SKM-1 (cell line): Measurements from ENCODE around the gene PIAS1.
"Not testable (repeated sequence)": the region's sequence is repeated elsewhere in the genome, so short reads cannot be mapped to it uniquely, and the experiment has no call there.

Experiments
- DNase-seq: peaks from one replicate; lab custom pipeline; 2025; ENCODE audit not compliant: unreplicated experiment; lab: John Stamatoyannopoulos, UW

The PIAS1 gene

GRCh38 chr15:68053701-68054627, at the start of gene PIAS1:
Gene PIAS1, plus strand, starts transcription at chr15:68054315. Its CDS starts 12 bp downstream, at chr15:68054327.
- peak; percentile 84 for DNase-seq

DNA sequence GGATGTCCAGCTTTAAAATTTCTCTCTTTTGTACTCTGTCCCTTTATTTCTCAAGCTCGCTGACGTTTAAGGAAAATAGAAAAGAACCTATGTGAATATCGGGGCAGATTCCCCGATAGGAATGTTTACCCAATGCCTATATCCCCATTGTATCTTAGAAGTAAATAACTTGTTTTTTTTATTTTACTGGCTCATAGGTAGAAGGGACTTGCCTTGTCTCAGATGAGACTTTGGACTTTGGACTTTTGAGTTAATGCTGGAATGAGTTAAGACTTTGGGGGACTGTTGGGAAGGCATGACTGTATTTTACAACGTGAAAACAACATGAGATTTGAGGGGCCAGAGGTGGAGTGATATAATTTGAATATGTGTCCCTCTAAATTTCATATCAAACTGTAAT, 46.5 kb upstream of the PIAS1 start:
- DNase-seq: not testable (repeated sequence)

GRCh38 chr15:68010361-68011153, 43.6 kb upstream of the PIAS1 start:
- DNase-seq: no peak

DNA sequence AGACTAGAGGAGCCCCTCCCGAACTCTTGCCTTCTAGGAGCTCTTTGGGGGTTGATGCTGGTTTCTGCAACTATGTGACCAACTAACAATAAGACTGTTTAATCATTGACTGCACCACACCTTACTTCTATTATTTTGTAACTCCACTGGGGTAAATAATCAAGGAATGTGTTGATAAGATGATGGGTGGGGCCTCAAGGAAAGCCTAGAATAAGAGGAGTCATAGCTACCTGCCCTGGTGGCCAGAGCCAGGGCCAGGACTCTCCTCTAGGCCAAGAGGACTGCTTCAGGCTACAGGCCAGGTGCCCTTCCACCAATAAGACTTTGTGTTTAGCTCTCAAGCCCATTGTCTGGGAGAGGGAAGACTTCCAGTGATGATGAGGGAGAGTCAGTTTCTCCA, 41.2 kb upstream of the PIAS1 start:
- no peak for DNase-seq

GRCh38 chr15:68014219-68014618, 39.9 kb upstream of the PIAS1 start:
- DNase-seq: no peak

GRCh38 chr15:68015244-68015643, 38.9 kb upstream of the PIAS1 start:
- DNase-seq: no peak

DNA sequence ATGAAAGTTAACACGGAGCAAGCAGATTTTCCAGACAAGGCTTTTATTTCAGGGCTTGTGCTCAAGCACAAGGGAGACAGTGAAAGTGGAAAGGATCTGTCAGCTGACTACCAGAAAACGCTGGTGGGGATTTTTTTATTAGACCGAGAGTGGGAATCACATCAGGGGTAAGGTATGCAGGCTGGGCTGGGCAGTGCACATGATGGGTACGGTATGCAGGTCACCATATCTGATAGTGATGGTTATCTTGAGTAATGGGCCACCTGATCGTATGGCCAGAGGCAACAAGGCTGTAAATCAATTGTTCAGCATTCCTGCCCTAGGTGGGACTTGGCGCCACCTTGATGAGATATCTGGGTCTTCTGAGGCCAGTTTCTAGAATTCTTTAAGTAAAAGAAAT, 36.9 kb upstream of the PIAS1 start:
- DNase-seq: no peak

DNA sequence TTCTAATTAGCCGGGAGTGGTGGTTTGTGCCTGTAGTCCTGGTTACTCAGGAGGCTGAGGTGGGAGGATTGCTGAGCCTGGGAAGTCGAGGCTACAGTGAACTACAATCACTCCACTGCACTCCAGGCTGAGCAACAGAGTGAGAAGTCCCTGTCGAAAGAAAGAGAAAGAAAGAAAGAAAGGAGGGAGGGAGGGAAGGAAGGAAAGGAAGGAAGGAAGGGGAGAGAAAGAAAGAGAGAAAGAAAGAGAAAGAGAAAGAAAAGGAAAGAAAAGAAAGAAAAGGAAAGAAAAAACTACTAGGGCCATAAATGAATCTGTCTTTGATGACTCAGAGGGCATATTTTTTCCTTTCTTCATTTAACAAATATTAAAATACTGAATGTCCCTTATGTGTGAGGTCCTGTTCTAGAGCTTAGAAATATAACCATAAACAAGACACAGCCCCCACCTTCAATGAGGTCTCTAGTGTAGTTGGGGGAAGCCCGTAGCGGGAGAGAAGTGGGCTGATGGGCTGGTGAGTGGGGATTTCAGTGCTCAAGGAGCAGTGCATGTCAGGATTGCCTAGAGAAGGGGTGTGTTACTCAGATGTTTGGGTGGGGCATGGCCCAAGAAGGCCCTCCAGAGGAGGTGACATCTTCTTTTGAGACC, 35.2 kb upstream of the PIAS1 start:
- no peak for DNase-seq

DNA sequence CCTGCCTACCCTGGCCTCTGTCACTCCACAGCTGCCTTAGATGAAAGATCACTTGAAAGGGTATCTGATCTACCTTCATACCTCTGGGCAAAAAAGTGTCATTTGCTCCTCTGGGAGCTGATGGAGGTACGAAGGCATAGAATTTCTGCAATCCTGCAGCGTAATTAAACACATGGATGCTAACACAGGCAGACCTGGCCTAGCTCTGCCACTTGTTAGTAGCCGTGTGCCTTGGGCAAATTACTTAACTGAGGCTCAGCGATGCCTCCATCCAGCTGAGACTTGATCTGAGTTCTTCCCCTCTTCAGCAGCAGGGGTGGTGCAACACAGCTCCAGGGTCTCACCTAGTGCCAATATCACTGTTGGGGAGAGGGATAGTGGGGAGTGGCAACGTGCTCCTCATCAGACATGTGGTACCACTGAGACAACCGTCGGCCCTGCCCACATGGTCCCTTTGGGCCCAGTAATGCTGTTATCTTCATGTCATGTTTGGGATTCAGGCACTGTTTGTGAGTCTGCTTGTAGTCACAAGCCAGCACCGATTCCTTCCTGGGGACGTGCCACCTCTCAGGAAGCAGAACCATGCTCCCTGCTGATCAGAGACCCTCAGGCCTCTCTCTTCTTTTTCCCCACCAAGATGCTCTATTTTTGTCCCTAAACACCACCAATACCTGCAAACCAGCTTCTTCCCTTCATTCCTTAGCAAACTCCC, 34.1 kb upstream of the PIAS1 start:
- DNase-seq: no peak

GRCh38 chr15:68020685-68021084, 33.4 kb upstream of the PIAS1 start:
- no peak for DNase-seq

DNA sequence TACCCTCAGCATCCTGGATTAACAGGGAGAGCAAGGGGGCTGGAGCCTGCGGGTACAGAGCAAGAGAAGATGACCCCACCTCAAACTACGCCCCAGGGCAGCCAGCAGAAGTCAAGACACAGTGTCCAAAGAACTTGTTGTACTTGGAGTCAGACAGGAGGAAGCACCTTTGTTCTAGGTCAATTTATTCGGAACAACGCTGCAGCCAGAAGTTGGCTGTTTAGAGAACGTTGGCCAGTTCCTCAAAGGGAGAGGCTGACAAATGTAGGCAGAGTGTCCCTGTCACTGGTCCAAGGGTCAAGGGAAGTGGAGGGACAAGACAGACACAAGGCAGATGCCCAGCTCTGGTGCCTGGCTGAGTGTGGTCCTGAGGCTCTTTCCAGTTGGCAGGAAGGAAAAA, 32.1 kb upstream of the PIAS1 start:
- DNase-seq: no peak

- no peak for DNase-seq
Measured at GRCh38 chr15:68023307-68024101, 30.6 kb upstream of the PIAS1 start.

DNA sequence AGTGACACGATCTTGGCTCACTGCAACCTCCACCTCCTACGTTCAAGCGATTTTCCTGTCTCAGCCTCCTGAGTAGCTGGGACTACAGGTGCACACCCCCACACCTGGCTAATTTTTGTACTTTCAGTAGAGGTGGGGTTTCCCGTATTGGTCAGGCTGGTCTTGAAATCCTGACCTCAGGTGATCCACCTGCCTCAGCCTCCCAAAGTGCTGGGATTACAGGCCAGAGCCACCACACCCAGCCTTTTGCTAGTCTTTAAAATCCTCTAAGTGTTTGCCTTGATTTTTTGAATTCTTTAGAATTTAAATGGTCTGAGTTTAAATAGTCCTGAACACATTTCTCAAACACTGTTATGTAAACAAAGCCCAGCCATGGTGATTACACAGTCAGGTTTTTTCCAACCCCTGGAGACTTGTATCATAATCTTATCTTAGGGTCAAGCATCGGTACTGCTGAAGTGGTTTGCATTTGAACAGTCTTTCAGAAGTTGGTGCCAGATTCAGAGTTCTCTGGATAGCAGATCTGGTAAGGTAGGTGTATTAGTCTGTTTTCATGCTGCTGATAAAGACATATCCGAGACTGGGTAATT, 28.2 kb upstream of the PIAS1 start:
- no peak for DNase-seq

GRCh38 chr15:68027388-68027787, 26.7 kb upstream of the PIAS1 start:
- DNase-seq: no peak

DNA sequence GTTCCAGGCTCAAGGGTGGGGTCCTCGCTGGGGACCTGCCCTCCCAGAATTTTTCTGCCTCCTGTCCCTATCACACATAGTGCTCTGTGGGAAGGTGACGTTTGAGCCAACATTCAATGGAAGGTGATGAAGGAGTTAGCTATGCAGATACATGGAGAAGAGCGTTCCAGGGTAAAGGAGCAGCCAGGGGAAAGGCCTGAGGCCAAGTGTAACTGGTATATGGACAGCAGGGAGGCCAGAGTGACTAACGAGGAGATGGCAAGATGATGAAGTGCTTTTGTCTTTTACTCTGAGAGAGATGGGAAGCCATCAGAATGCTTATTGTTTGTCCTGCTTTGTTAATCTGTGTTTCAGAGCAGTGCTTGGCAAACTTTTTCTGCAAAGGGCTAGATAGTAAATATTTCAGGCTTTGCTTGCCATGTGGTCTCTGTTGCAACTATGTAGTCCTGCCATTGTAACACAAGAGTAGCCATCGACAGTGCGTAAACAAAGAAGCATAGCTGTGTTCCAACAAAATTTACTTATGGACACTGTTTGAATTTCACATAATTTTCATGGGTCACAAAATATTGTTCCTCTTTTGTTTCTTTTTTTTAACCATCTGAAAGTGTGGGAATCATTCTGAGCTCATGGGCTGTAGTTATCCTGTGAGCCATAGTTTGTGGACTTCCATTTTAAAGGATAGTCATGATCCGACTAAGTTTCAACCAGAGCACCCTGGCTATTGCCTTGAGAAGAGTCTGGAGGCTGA, 25.8 kb upstream of the PIAS1 start:
- DNase-seq: no peak

GRCh38 chr15:68028888-68029207, 25.3 kb upstream of the PIAS1 start:
- peak; percentile 60 for DNase-seq

- no peak for DNase-seq
Measured at GRCh38 chr15:68029959-68030358, 24.2 kb upstream of the PIAS1 start.

- peak; percentile 21 for DNase-seq
Measured at GRCh38 chr15:68031404-68031803, 22.7 kb upstream of the PIAS1 start.

DNA sequence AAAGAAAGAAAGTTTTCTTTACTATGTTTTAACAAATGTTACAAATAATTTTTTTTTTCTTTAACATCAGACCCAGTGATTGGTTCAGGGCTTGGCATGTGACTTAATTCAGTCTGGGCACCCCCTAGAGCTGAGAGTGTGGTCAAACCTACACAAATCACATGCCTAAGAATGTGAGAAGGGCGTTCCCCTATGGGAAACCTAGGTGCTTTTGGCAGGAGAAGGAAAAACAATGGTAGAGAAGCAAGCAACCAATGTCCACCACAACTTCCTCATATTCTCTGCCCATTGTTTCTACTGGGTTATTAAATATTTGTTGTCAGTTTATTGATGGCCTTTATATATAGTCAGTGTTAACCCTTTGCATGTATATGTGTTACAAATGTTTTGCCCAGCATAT, 21.4 kb upstream of the PIAS1 start:
- DNase-seq: no peak
